NCI-H345 (cell line): ENCODE data around the gene ZNF516.

Experiments
- DNase-seq: peaks from one replicate; lab custom pipeline; 2025; lab: John Stamatoyannopoulos, UW

ZNF516 gene

DNA sequence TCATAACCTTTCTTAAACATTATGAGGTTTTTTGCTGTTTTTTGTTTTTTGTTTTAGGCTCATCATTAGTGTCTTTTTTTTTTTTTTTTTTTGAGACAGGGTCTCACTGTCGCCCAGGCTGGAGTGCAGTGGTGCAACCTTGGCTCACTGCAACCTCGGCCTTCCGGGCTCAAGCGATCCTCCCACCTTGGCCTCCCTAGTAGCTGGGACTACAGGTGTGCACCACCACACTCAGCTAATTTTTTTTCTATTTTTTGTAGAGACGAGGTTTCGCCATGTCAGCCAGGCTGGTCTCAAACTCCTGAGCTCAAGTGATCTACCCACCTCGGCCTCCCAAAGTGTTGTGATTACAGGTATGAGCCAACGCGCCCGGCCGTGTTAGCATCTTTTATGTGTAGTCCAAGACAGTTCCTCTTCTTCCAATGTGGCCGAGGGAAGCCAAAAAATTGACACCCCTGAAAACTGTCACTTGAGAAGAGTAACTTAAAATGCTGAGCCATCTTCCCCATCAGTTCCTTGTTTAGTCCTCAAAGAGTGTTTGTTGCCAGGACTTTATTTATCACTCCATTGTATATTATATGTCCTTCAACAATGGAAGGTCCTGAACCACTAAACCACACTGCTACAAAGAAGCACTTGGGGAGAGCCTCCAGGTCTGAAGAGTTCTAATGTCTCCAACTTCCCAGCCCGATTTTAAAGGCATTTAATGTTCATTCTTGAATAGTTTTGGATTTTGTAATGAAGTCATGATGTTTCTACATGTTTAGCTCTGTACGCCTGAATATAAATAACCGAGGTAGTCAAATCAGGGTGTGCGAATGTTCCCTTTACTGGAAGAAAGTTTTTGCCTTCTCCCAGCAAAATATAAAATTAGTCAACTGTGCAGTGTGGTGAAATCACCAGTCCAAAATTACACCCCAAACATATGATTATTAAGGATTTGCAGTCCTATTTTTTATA lies 26.4 kb downstream of the ZNF516 start:
- DNase-seq, result no peak

DNA sequence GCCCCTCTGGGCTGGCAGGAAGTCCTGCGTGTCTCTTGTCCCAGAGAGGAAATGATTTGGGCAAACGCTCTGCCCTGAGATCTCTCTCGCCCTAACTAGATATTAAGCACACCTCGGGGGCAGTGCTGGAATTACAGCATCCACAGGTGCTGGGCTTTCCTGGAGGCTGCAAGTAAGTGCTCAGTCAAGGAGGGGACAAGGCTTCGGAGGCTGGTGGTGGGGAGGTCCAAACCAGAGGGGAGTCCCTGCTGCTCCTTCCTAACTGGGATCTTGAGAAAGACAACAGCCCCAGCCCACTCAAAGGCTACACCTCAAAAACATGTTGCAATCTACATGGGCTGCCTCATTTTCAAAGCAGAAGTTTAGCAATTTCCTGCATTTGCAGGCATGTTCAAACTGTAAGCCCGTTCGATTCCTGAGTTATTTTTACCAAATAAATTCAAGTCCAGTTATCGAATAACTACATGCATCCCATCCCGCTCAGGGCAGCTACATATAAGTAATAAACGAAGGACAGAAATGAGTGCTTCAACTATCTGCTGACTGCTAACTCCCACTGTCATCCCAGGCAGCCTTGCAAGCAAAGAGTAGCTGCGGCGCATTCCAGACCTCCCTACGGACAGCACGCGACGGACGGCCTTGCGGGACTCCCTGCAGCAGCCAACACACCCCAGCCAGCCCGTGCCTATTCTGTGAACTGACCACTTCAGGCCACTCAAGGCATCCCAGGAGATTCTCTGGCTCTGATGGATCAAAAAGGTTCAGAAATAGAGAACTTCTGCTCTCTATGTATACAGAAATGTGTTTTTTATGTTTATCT lies 27.5 kb downstream of the ZNF516 start:
- no peak for DNase-seq

DNA sequence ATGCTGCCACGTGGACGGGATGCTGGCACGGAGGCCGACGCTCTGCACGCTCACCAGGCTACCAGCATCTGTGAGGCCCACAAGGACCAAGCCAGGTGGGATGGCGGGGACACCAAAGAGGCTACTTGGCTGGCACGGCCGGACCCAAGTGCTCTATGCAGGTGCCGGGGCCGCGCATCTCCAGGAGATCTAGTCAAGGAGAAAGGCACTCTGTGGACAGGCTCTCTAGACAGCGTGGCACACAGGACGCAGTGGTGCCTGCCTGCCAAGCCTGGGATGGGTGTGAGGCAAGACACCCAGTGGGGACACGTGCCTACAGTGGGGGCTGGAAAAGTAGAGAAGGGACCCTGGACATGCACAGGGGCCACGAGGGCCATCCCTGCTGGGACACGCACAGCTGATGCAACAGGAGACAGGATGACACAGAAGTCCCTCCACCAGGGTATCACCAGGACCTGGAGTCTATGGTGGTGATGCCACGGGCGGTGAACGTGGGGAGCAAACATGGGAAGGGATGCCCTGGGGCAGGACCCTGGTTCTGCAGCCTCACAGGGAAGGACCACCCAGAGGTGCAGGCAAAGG lies 28.5 kb downstream of the ZNF516 start:
- DNase-seq, result no peak

DNA sequence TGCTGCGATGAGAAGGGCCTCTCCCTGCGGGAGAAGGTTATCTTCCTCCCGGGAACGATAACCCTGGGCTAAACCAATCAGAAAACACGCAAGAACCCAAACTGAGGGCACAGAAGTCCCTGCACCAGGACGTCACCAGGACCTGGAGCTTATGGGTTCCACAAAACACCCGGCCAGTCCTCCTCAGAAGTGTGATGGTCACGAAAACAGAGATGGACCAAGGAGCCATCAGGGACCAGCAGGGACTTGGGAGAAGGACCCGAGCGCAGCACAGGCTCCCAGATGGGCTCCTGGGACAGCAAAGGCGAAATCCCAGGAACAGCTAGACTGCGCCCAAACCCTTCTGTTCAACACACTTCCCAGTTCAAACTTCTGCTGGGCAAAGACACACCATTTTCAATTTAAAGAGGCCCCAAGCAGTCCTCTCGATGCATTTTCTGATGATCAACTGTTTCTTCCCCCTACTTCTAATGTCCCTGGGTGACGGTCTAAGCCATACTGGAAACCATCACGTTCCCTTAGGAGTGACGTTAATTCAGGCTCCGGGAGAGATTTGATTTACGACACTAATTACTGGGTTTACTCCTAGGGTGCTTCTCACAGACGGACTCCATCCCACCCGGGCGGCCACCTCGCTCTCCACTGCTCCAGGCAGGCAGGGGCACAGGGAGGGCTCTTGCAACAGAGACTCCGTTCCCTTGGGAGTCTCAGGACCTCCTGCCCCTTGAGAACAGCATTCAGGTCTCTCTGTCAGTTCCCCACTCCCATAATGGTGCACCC lies 29.2 kb downstream of the ZNF516 start:
- DNase-seq, result no peak

DNA sequence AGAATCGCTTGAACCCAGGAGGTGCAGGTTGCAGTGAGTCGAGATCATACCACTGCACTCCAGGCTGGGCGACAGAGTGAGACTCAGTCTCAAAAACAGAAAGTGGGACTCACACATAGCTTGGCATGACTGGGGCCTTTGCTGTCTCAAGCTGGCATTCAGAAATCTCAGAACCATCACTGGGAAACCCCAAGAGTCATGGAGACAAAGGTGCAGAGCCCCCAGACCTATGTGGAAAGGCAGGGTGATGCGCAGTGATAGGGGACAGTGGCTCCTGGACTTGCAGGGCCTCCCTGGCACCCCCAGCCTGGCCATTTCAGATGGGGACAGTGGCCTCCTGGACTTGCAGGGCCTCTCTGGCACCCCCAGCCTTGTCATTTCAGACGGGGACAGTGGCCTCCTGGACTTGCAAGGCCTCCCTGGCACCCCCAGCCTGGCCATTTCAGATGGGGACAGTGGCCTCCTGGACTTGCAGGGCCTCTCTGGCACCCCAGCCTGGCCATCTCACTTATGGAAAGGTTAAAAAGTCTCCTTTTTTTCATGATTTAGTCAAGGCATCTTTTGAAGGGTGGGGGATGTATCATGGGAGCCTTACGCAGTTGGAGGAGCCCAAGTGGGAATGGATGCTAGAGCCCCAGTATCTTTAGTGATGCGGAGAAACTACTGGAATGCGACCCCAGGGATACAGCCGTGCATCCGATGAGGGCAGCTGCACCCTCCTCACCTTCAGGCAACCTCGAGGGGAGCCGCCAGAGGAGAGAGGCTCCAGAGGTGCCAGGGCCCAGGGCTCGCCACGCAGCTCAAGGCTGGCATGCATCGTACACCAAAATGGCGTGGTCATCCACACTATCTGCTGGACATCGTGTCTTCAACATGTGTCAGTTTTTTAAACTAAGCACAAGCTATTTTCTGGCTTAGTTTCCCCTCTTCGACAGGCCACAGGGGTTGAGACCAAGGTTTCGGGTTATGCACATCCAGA lies 30.5 kb downstream of the ZNF516 start:
- DNase-seq, result no peak

DNA sequence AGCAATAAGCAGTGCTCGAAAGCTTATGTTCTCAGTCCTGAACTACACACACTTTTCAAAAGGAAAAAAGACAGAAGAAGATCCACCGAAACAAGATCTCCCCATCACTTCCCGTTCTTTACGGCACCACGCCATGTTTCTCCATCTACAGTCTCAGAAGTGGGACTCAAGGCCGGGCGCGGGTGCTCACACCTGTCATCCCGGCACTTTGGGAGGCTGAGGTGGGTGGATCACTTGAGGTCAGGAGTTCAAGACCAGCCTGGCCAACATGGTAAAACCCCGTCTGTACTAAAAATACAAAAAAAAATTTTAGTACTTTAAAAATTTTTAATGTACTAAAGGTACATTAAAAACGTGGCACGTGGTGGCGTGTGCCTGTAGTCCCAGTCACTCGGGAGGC lies 31.2 kb downstream of the ZNF516 start:
- DNase-seq, result no peak

DNA sequence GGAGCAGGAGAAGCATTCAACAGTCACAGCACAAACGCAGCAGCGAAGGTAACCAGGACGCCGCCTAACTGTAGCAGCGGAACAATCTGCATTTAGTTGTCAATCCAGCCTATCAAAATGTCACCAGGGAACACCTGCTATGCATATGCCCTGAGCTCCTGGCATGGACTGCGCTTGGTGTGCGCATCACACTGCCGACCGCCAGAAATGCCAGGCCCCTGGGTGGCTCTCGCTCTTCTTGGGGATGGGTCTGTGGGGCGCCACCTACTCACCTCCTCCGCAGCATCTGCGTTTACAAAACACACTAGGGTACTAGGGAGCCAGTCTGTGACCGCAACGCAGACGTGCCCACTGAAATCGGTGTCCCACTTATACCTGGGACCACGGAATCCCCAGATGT lies 31.7 kb downstream of the ZNF516 start:
- no peak for DNase-seq

DNA sequence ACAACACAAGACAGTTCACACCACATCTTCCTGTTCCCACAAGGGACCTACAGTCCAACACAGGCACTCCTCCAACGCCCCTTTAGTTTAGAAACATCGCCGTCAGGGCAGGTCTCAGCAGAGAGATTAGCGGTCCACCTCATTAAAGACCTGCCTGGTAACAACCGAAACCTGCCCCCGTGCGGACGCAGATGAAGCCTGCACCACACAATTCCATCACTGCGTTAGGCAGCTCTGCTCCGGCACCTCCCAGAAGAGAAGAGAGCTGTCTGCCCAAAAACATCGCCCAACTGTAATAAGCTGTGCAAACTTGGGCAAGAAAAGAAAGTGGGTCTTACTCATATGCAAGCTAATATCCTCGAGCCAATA lies 32.7 kb downstream of the ZNF516 start:
- DNase-seq, result no peak

DNA sequence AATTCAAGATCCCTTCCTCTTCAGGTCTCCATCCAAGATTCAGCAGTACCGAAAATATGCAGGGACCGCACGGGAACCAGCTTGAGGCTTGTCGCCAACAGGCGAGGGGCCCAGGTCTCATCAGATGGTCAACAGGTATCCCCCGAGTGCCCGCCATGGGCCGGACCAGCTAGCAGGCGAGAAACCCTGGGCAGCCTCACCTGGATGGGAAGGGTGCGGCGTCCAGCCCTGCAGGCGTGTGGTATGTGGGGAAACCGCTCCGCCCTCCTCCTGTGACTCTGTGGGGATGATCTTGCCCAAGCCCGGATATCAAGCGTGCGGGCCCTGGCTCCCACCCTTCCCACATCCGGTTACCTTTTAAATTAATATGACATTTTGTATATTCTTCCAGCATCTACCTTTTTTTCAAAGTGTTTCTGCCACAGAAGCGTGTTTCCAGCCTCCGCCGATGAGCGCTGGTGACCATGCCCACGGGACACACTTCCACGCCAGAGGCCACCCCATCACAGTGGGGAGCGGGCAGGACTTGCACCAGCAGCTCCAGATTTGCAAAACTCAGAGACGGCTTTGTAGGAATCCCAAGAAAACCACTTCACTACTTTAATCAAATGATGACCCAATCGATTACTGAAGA lies 33.2 kb downstream of the ZNF516 start:
- DNase-seq, result no peak

DNA sequence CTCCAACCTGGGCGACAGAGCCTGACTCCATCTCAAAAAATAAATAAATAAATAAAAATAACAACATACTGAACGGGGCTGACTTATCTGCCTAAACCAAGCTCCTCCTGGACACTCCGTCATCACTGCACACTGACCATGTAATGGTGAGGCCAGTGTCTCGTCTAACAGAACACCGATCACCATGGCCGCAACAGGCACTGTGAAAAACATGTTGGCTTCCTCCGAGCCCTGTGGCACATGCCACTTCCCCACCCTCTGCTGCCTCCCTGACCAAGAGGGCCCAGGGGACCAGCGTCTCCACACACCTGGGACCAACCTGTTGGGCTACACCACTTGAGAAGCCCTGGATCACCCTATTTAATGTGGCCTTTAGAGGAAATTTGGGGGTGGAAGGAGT lies 33.9 kb downstream of the ZNF516 start:
- DNase-seq, result no peak

DNA sequence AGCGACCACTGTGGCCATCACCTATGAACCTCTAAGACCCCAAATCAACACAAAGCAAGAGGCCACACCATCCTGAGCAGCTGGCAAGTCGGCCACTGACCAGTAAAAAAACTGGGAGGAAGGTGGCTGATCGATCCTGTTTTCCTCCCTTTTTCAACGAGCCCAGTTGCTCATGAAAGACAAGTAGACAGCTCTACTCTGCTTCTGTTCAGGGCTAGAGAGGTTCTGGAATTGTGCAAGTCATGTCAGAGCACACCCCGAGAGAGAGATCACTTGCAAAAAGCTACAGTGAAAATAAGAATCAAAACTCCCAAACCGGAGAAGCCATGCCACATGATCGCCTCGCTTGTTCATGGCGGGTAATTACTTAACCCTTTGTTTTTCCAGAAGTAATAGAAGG lies 34.6 kb downstream of the ZNF516 start:
- no peak for DNase-seq

DNA sequence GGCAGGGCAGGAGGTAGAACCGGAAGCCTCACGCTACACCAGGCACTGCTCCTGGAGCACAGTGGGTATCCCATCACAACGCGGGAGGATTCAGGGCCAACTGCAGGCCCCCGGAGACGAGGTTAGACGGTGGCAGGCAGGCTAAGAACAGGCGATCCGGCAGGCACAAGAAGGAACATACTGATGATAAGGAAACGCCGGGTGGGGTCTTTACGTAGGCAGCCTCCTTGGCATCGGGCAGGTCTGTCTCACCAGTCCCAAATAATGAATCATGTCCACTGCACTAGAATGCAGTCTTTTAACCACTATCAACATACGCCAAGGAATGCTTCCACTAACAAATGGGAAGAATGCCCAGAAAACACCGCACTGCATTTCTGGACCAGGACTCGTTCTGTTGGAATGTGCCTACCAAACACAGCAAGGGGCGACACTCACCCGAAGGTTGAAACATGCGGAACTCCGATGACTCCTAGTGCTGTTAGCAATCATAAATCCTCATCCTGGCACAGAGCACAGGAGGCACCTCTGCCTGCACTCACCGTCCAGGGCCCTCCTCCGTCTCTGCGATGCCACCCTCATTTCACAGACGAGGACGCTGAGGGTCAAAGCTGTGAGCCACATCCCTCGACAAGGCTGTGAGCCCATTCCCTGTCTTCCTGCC lies 35.2 kb downstream of the ZNF516 start:
- no peak for DNase-seq

DNA sequence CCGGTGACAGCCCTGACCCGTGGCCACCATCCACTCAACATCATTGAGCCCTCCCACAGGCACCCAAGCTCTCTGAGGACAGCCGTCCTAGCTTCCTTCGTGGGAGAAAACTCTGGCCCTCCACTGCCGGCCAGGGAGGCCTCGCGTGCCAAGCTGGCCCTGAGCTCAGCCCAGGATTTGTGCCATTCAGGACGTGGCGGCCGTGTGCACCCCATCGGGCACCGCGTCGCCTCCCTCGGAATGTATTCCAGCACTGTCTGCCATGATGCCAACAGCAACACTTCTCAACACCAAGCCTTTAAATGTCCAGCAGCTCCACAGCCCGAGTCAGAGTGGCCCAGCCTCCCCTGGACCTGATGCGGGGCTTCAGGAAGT lies 35.7 kb downstream of the ZNF516 start:
- DNase-seq, result no peak

DNA sequence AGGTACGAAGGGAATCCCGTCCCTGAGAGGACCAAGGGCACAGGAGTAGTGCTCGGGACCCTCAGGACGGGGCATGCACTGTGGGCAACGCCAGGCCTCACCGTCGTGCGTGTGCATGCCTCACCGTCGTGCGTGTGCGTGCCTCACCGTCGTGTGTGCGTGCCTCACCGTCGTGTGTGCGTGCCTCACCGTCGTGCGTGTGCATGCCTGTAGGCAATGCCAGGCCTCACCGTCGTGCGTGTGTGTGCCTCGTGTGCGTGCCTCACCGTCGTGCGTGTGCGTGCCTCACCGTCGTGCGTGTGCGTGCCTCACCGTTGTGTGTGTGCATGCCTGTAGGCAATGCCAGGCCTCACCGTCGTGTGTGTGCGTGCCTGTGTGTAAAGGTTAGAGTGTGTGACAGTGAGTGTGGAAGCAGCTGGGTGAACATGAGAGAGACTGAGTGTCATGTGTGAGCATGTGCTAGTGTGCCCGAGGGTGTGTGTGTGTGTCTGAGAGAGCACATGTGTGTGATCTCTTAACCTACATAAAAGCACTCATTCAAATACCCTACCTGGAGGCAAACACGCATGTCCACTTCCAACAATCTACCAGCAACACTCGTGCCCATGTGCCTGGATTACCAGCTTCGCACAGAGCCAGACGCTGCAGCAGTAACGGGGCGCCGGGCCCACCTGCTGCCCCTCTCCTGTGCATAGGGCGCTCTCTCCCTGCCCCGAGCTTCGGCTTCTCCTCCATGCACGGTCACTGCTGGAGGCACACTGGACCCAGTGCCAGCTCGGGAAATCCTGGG lies 36.3 kb downstream of the ZNF516 start:
- no peak for DNase-seq

DNA sequence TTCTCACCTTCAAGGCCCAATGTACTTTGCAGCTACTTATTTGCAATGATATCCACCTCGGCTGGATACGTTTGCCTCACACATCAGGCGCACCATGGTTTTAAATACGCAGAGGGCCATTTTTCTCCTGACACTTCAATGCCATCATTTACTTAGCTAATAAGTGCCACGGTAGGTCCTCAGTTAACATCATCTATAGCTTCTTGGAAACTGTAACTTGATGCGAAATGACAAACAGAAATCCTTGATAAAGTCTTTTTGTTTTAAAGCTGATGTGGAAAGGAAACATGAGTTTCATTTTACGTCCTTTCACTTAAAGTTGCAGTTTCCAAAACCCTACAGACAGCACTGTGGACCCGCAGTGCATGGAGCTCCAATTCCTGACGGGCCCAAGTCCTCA lies 37.1 kb downstream of the ZNF516 start:
- DNase-seq, result no peak

DNA sequence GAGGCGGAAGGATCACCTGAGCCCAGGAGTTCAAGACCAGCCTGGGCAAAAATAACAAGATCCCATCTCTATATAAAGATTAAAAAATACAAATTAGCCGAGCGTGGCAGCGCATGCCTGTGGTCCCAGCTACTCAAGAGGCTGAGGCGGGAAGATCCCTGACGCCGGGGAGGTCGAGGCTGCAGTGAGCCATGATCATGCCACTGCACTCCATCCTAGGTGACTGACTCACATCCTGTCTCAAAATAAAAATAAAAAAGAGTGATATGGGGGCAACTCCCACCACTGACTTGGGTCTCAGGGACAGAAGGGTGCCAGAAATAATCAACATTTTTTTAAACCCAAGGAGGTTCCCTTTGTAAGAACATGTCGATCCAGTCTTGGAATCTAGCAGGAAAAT lies 37.6 kb downstream of the ZNF516 start:
- DNase-seq, result no peak

DNA sequence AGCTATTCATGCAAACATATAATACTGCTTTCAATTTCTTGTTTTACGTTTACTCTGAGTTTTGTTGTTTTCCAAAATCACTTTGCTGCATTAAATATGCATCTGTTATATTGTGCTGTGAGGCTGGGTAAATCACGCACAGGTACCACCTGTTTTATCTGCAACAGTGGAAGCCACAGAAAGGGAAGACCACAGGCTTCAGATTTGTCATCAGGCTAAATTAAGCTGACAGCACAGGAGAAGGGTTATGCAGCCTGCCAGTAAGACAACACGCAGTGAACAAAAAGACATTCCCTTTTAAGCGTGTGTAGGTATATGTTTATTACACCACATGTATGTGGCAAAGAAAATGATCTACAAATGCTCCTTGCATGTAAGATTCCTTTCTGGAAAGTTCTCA lies 38.2 kb downstream of the ZNF516 start:
- DNase-seq, result no peak

DNA sequence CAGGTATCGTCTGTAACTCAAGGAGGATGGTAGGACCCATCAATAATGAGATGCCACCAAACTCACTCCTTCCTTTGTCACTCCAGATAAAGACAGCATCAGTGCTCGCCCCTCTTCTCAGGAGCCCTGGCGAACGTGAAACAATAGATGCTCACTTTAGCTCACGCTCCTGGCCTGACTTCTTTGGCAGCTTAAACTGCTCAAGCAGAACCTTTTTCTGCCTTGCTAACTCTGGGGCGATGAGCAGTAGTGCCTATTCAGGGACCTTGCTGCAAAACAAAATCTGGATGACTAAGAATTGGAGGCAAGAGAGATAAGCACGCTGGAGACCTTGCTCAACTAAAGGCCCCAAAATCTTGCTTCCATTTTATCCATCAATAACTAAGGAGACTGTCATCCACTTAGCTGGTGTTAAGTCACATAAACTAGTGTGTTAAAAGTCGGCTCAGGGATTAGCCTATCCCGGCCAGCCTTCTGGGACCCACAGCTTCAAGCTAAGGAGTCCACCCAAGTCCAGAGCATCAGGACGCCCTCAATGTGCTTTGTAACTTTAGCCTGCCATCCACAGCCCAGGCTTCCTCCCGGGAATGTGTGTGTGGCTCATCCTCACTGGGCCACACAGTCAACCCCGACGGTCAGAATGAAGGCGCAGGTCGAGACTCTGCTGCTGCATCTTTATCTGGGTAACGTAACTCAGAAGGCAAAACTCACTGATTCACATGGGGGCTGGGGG lies 38.9 kb downstream of the ZNF516 start:
- no peak for DNase-seq
